Astrocyte (in vitro differentiated cells and primary cell): ENCODE measurements around the gene ACOT12. TPM values are rescaled to one million over a fixed set of nuclear protein-coding genes. Genes with fewer than 3 reads are reported as not detected.
A peak's percentile ranks its signal among the peaks of the same experiment; 100 is the strongest.

Experiments
- DNase-seq: peaks from one replicate; pipeline ENCODE4 v3.0.0-alpha.2; 2010; ENCODE audit warnings: low read depth
- FAIRE-seq: peaks from 2 replicates; lab custom pipeline; 2011; peaks lifted over from hg19 to GRCh38; lab: Jason Lieb, UNC
- H2AFZ ChIP-seq: 2 replicates; pipeline ENCODE4 v1.6.0; 2012; ENCODE audit warnings: low read depth, low read length, inconsistent platforms
- H3K27ac ChIP-seq: 2 replicates; pipeline ENCODE4 v1.5.1; 2011; ENCODE audit warnings: low read depth, low read length, inconsistent platforms
- H3K27me3 ChIP-seq: 2 replicates; pipeline ENCODE4 v1.6.0; 2011; ENCODE audit warnings: low read length, inconsistent platforms; ENCODE audit not compliant: insufficient read depth
- H3K36me3 ChIP-seq: 2 replicates; pipeline ENCODE4 v1.5.1; 2011; ENCODE audit warnings: low read length, inconsistent platforms; ENCODE audit not compliant: insufficient read depth
- H3K4me1 ChIP-seq: 2 replicates; pipeline ENCODE4 v1.5.1; 2011; ENCODE audit warnings: low read length, inconsistent platforms; ENCODE audit not compliant: insufficient read depth
- H3K4me2 ChIP-seq: 2 replicates; pipeline ENCODE4 v1.6.0; 2012; ENCODE audit warnings: low read length, inconsistent platforms
- H3K4me3 ChIP-seq: 2 replicates; pipeline ENCODE4 v1.5.1; 2011; ENCODE audit warnings: low read depth, mild to moderate bottlenecking, low read length, inconsistent platforms; ENCODE audit not compliant: insufficient read depth
- H3K79me2 ChIP-seq: 2 replicates; pipeline ENCODE4 v1.6.0; 2012; ENCODE audit warnings: mild to moderate bottlenecking, low read length, inconsistent platforms; ENCODE audit not compliant: insufficient read depth
- H3K9ac ChIP-seq: 2 replicates; pipeline ENCODE4 v1.6.0; 2012; ENCODE audit warnings: mild to moderate bottlenecking, low read length, inconsistent platforms
- H3K9me3 ChIP-seq: 2 replicates; pipeline ENCODE4 v1.5.1; 2012; ENCODE audit warnings: low read depth, mild to moderate bottlenecking, low read length, inconsistent platforms; ENCODE audit not compliant: insufficient read depth
- H4K20me1 ChIP-seq: 2 replicates; pipeline ENCODE4 v1.6.0; 2012; ENCODE audit warnings: low read length, inconsistent platforms; ENCODE audit not compliant: insufficient read depth
- H3K27ac Mint-ChIP-seq: one replicate; pipeline ENCODE4 v1.8.0; 2021; ENCODE audit warnings: mild to moderate bottlenecking, mixed read lengths; ENCODE audit not compliant: unreplicated experiment
- H3K27me3 Mint-ChIP-seq: one replicate; pipeline ENCODE4 v1.8.0; 2021; ENCODE audit warnings: low read depth, mixed read lengths; ENCODE audit not compliant: unreplicated experiment
- H3K36me3 Mint-ChIP-seq: one replicate; pipeline ENCODE4 v1.8.0; 2021; ENCODE audit warnings: low read depth, mixed read lengths; ENCODE audit not compliant: unreplicated experiment
- H3K4me1 Mint-ChIP-seq: one replicate; pipeline ENCODE4 v1.8.0; 2021; ENCODE audit warnings: low read depth, mixed read lengths; ENCODE audit not compliant: unreplicated experiment
- H3K4me3 Mint-ChIP-seq: one replicate; pipeline ENCODE4 v1.8.0; 2021; ENCODE audit warnings: mild to moderate bottlenecking, moderate library complexity, mixed read lengths; ENCODE audit not compliant: unreplicated experiment
- H3K9me3 Mint-ChIP-seq: one replicate; pipeline ENCODE4 v1.8.0; 2021; ENCODE audit warnings: mild to moderate bottlenecking, mixed read lengths; ENCODE audit not compliant: unreplicated experiment
- CTCF ChIP-seq: IDR thresholded peaks from 2 replicates; pipeline ENCODE4 v1.5.1; 2011; ENCODE audit warnings: low read depth, mild to moderate bottlenecking, inconsistent platforms, low read length, moderate library complexity; ENCODE audit not compliant: insufficient read depth
- EZH2 ChIP-seq: IDR thresholded peaks from 2 replicates; pipeline ENCODE4 v1.6.1; 2012; ENCODE audit warnings: mild to moderate bottlenecking, low read length, inconsistent platforms; ENCODE audit not compliant: insufficient read depth
- total RNA-seq: library from RNA; stranded (reverse); gene quantifications from 2 replicates; pipeline ENCODE4 v1.2.1, GENCODE V29; 2021

Gene ACOT12
- total RNA-seq, 1 donor from 2014 or later = 0.09 TPM

DNA sequence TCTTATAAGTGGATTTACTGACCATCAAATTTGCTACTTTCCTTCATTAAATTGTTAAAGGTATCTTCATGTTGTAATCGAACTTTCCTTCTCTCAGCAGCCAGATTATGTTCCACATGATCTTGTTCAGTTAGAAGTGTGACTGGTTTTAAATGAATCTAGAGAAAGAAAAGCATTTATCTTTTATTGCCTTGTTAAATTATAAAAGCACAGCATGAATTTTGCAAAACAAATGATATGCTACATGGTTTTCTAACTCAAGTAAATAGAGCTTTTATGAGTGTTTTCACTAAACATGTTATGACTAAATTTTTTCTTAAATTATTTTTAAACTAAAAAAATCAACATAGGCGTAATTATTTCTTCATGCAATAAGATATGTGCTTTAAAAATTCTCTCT is 34.1 kb downstream of the ACOT12 start:
- no peak overlapping the region for H3K4me2 ChIP-seq
- H3K79me2 ChIP-seq = no peaks in the 10 kb centered on the region
- H3K9me3 Mint-ChIP-seq = no peaks in the 10 kb centered on the region
- no peaks in the 10 kb centered on the region for H3K27me3 ChIP-seq
- TF ChIP-seq EZH2 (no peak), CTCF (no peak)
- no peaks in the 10 kb centered on the region for H3K27me3 Mint-ChIP-seq
- no peak overlapping the region for H3K27ac ChIP-seq
- no peak for FAIRE-seq
- no peak overlapping the region for H3K9ac ChIP-seq
- no peak for DNase-seq
- H3K27ac Mint-ChIP-seq = no peak overlapping the region
- H3K4me1 Mint-ChIP-seq = no peaks in the 10 kb centered on the region
- H3K36me3 Mint-ChIP-seq = no peaks in the 10 kb centered on the region
- no peak overlapping the region for H3K4me3 Mint-ChIP-seq
- H4K20me1 ChIP-seq = no peaks in the 10 kb centered on the region
- no peaks in the 10 kb centered on the region for H3K4me1 ChIP-seq
- H2AFZ ChIP-seq = no peak overlapping the region
- no peak overlapping the region for H3K4me3 ChIP-seq
- H3K36me3 ChIP-seq = no peaks in the 10 kb centered on the region
- no peaks in the 10 kb centered on the region for H3K9me3 ChIP-seq

- H3K4me3 Mint-ChIP-seq = no peak overlapping the region
- no peak for FAIRE-seq
- no peak overlapping the region for H3K9ac ChIP-seq
- no peaks in the 10 kb centered on the region for H3K4me1 Mint-ChIP-seq
- no peaks in the 10 kb centered on the region for H3K36me3 Mint-ChIP-seq
- no peaks in the 10 kb centered on the region for H3K27me3 Mint-ChIP-seq
- H3K9me3 ChIP-seq = no peaks in the 10 kb centered on the region
- H3K36me3 ChIP-seq = no peaks in the 10 kb centered on the region
- H3K27ac Mint-ChIP-seq = no peak overlapping the region
- no peak for DNase-seq
- H2AFZ ChIP-seq = peak overlapping the region; percentile 23
- H4K20me1 ChIP-seq = no peaks in the 10 kb centered on the region
- H3K4me1 ChIP-seq = no peaks in the 10 kb centered on the region
- no peak overlapping the region for H3K4me2 ChIP-seq
- H3K4me3 ChIP-seq = no peak overlapping the region
- no peaks in the 10 kb centered on the region for H3K79me2 ChIP-seq
- no peak overlapping the region for H3K27ac ChIP-seq
- TF ChIP-seq EZH2 (no peak), CTCF (no peak)
- no peaks in the 10 kb centered on the region for H3K27me3 ChIP-seq
- no peaks in the 10 kb centered on the region for H3K9me3 Mint-ChIP-seq
Observed at GRCh38 chr5:81359108-81359507, 34.8 kb downstream of the ACOT12 start.

DNA sequence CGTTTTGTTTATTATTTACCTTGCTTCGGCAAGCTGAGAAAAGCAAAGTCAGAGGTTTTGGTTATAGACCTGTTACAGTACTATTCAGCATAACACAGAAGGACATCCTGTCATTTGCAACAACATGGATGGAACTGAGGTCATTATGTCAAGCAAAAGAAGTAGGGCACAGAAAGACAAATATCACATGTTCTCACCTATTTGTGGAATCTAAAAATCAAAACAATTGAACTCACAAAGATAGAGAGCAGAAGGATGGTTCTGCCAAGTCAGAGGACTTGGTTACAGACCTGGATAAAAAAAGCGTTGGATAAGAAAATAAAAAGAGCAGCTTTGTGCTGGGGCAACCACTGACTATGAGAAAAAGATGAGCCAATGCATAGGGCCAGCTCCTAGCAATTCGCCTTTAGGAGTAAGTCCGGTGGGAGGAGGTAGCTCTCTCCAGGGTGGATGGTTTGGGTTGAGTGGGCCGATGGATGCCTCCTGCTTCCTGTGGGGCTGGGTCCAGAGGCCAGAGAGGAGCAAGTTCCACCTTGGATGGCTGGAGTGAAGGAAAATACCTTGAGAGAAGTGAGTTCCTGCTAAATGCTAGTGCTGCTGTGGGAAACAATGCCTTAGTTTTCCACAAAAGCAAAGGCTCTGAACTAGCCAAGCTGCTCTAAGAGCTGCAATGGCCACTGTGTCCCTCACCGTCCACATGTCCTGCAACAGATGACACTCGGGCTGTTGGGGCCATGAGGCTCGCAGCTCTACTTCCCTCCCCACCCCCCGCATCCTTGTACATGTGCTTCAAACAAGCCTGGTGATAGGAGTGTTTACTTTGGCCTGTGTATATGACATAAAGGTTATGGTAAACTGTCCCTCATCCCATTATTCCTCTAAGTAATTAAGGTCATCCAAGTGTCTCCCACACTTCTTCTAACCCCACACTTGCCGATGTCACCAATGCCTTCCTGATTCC is 38.4 kb downstream of the ACOT12 start:
- no peaks in the 10 kb centered on the region for H3K36me3 Mint-ChIP-seq
- no peak overlapping the region for H3K4me3 Mint-ChIP-seq
- H3K9ac ChIP-seq = no peak overlapping the region
- H3K4me2 ChIP-seq = no peak overlapping the region
- H3K27ac ChIP-seq = no peak overlapping the region
- H3K27ac Mint-ChIP-seq = no peak overlapping the region
- no peaks in the 10 kb centered on the region for H3K79me2 ChIP-seq
- H3K4me3 ChIP-seq = no peak overlapping the region
- H3K9me3 Mint-ChIP-seq = no peaks in the 10 kb centered on the region
- H2AFZ ChIP-seq = no peak overlapping the region
- no peaks in the 10 kb centered on the region for H3K4me1 Mint-ChIP-seq
- no peaks in the 10 kb centered on the region for H4K20me1 ChIP-seq
- no peaks in the 10 kb centered on the region for H3K27me3 Mint-ChIP-seq
- DNase-seq (no peak), FAIRE-seq (no peak)
- no peak for TF ChIP-seq EZH2
- no peak for TF ChIP-seq CTCF
- no peaks in the 10 kb centered on the region for H3K9me3 ChIP-seq
- no peaks in the 10 kb centered on the region for H3K4me1 ChIP-seq
- no peaks in the 10 kb centered on the region for H3K36me3 ChIP-seq
- no peaks in the 10 kb centered on the region for H3K27me3 ChIP-seq
